HEK293T (cell line): ENCODE measurements around the gene MOV10L1.

Source experiments
- ARNT ChIP-seq: fragments of 450-650 bp; IDR thresholded peaks from 2 replicates; pipeline ENCODE4 v1.6.1; 2017; ENCODE audit warnings: mild to moderate bottlenecking
- BHLHE40 ChIP-seq: fragments of 450-650 bp; IDR thresholded peaks from 2 replicates; pipeline ENCODE4 v1.6.1; 2016; ENCODE audit warnings: mild to moderate bottlenecking, moderate library complexity, borderline replicate concordance
- ELF4 ChIP-seq: fragments of 450-650 bp; IDR thresholded peaks from 2 replicates; pipeline ENCODE4 v1.6.1; 2017; ENCODE audit warnings: antibody characterized with exemption
- FOXA1 ChIP-seq: fragments of 450-650 bp; IDR thresholded peaks from 2 replicates; pipeline ENCODE4 v1.6.1; 2016; ENCODE audit warnings: mild to moderate bottlenecking
- FOXM1 ChIP-seq: fragments of 450-650 bp; IDR thresholded peaks from 2 replicates; pipeline ENCODE4 v1.6.1; 2017; ENCODE audit warnings: mild to moderate bottlenecking, borderline replicate concordance
- HDGF ChIP-seq: fragments of 450-650 bp; IDR thresholded peaks from 2 replicates; pipeline ENCODE4 v1.6.1; 2017; ENCODE audit warnings: antibody characterized with exemption, borderline replicate concordance
- LEF1 ChIP-seq: fragments of 450-650 bp; IDR thresholded peaks from 2 replicates; pipeline ENCODE4 v1.6.1; 2017; ENCODE audit warnings: mild to moderate bottlenecking, borderline replicate concordance
- NFRKB ChIP-seq: fragments of 450-650 bp; IDR thresholded peaks from 2 replicates; pipeline ENCODE4 v1.6.1; 2016; ENCODE audit warnings: mild to moderate bottlenecking, moderate library complexity
- SP1 ChIP-seq: fragments of 450-650 bp; IDR thresholded peaks from 2 replicates; pipeline ENCODE4 v1.6.1; 2017
- SUZ12 ChIP-seq: fragments of 450-650 bp; IDR thresholded peaks from 2 replicates; pipeline ENCODE4 v1.6.1; 2016; ENCODE audit warnings: mild to moderate bottlenecking
- TARDBP ChIP-seq: fragments of 450-650 bp; IDR thresholded peaks from 2 replicates; pipeline ENCODE4 v1.6.1; 2016
- ZNF384 ChIP-seq: fragments of 450-650 bp; IDR thresholded peaks from 2 replicates; pipeline ENCODE4 v1.6.1; 2016

GRCh38 chr22:50088096-50088495 lies 1.7 kb upstream of the MOV10L1 start:
- no peak for TF ChIP-seq BHLHE40
- no peak for TF ChIP-seq NFRKB
- TF ChIP-seq ELF4, result no peak
- TF ChIP-seq ZNF384, result no peak
- no peak for TF ChIP-seq TARDBP
- TF ChIP-seq HDGF, result no peak
- TF ChIP-seq SP1, result no peak
- no peak for TF ChIP-seq FOXA1
- TF ChIP-seq SUZ12, result no peak
- no peak for TF ChIP-seq ARNT
- no peak for TF ChIP-seq FOXM1
- no peak for TF ChIP-seq LEF1
